HepG2 (cell line): ENCODE data around the gene SLC7A4. TPM values are rescaled to one million over a fixed set of nuclear protein-coding genes. Genes with fewer than 3 reads are reported as not detected.

Source experiments
- ADNP ChIP-seq: sonication (generic); formaldehyde crosslinking; IDR thresholded peaks from 2 replicates; pipeline ENCODE4 v1.4.0; 2020; ENCODE audit warnings: missing genetic modification reagents
- ETV6 ChIP-seq: sonication (generic); formaldehyde crosslinking; conservative IDR thresholded peaks from 2 replicates; pipeline ENCODE4 v1.4.0; 2020; ENCODE audit warnings: missing genetic modification reagents
- GABPA ChIP-seq, 2 experiments: IDR thresholded peaks; 2 replicates each; pipeline ENCODE4 v1.6.1; 2011 to 2016; ENCODE audit warnings: low read depth in 2 of 2, low read length in 1 of 2, missing biosample characterization in 1 of 2, missing genetic modification characterization in 1 of 2
- KDM4B ChIP-seq: sonication (generic); formaldehyde crosslinking; IDR thresholded peaks from 2 replicates; pipeline ENCODE4 v1.4.0; 2020; ENCODE audit warnings: missing genetic modification reagents
- POLR2A ChIP-seq, 2 experiments: IDR thresholded peaks; 2 replicates each; pipeline ENCODE4 v1.6.1; 2011; ENCODE audit warnings: low read depth in 2 of 2, low read length in 2 of 2, mild to moderate bottlenecking in 1 of 2, moderate library complexity in 1 of 2; ENCODE audit not compliant: insufficient read depth in 1 of 2
- STAG1 ChIP-seq: sonication (generic); formaldehyde crosslinking; IDR thresholded peaks from 2 replicates; pipeline ENCODE4 v1.4.0; 2020; ENCODE audit warnings: missing genetic modification reagents
- ZFP41 ChIP-seq: sonication (generic); formaldehyde crosslinking; IDR thresholded peaks from 2 replicates; pipeline ENCODE4 v1.4.0; 2020; ENCODE audit warnings: mild to moderate bottlenecking, missing genetic modification reagents, borderline replicate concordance
- ZIK1 ChIP-seq: sonication (generic); formaldehyde crosslinking; IDR thresholded peaks from 2 replicates; pipeline ENCODE4 v1.5.0; 2020; ENCODE audit warnings: mild to moderate bottlenecking, low read depth, missing genetic modification reagents, borderline replicate concordance
- ZNF136 ChIP-seq: sonication (generic); formaldehyde crosslinking; IDR thresholded peaks from 2 replicates; pipeline ENCODE4 v1.8.1; 2022; ENCODE audit warnings: low read depth, mild to moderate bottlenecking, moderate library complexity, missing genetic modification reagents
- ZNF598 ChIP-seq: sonication (generic); formaldehyde crosslinking; IDR thresholded peaks from 2 replicates; pipeline ENCODE4 v1.5.1; 2020; ENCODE audit warnings: mild to moderate bottlenecking, missing genetic modification reagents, borderline replicate concordance
- ZNF629 ChIP-seq: sonication (generic); formaldehyde crosslinking; conservative IDR thresholded peaks from 2 replicates; pipeline ENCODE4 v1.5.0; 2020; ENCODE audit warnings: missing genetic modification reagents
- ZNF652 ChIP-seq: IDR thresholded peaks from 2 replicates; pipeline ENCODE4 v1.6.1; 2016; ENCODE audit warnings: low read depth, borderline replicate concordance
- ZNF768 ChIP-seq: sonication (generic); formaldehyde crosslinking; IDR thresholded peaks from 2 replicates; pipeline ENCODE4 v1.4.0; 2020; ENCODE audit warnings: missing genetic modification reagents
- polyA plus RNA-seq, 8 experiments: library from polyadenylated mRNA; depleted of rRNA in 3 of 8; stranded (reverse) in 7 of 8; unstranded in 1 of 8; fragments of >200 nt; fragmentation: Illumina TruSeq in 4 of 8; extraction: Trizol in 4 of 8; gene quantifications; 2 replicates each; pipeline versions ENCODE4 v1.2.1 to v1.2.3, GENCODE V29; 2011 to 2016; ENCODE audit warnings: low read depth in 4 of 8, missing spikeins in 1 of 8, mixed read lengths in 1 of 8; ENCODE audit not compliant: insufficient read depth in 1 of 8
- total RNA-seq, 5 experiments: library from RNA; depleted of rRNA; stranded (reverse); fragments of >200 nt; fragmentation: Illumina TruSeq; extraction: Trizol; gene quantifications; 2 replicates each; pipeline ENCODE4 v1.2.3, GENCODE V29; 2016; ENCODE audit warnings: low read depth in 1 of 5
- TF ChIP-seq, protein P1 (sequence below): sonication (generic); formaldehyde crosslinking; IDR thresholded peaks from 2 replicates; pipeline ENCODE4 v1.5.0; 2020; ENCODE audit warnings: mild to moderate bottlenecking, missing genetic modification reagents
- TF ChIP-seq, protein P2 (sequence below): sonication (generic); formaldehyde crosslinking; IDR thresholded peaks from 2 replicates; pipeline ENCODE4 v1.4.0; 2020; ENCODE audit warnings: missing genetic modification reagents, borderline replicate concordance
- TF ChIP-seq, protein P3 (sequence below): sonication (generic); formaldehyde crosslinking; IDR thresholded peaks from 2 replicates; pipeline ENCODE4 v1.8.1; 2023; ENCODE audit warnings: mild to moderate bottlenecking, moderate library complexity, missing genetic modification reagents
- TF ChIP-seq, protein P4 (sequence below): sonication (generic); formaldehyde crosslinking; IDR thresholded peaks from 2 replicates; pipeline ENCODE4 v1.8.1; 2023; ENCODE audit warnings: mild to moderate bottlenecking, missing genetic modification reagents
- TF ChIP-seq, protein P5 (sequence below): fragments of 450-650 bp; IDR thresholded peaks from 2 replicates; pipeline ENCODE4 v1.6.1; 2017
- TF ChIP-seq, protein P6 (sequence below): sonication (generic); formaldehyde crosslinking; IDR thresholded peaks from 2 replicates; pipeline ENCODE4 v1.4.0; 2020; ENCODE audit warnings: mild to moderate bottlenecking, missing genetic modification reagents

The SLC7A4 gene
- total and polyA plus RNA-seq, 2 of the 13 experiments (the other 11 are each of a cell fraction or from before 2014, with no cell fraction given): not detected

DNA sequence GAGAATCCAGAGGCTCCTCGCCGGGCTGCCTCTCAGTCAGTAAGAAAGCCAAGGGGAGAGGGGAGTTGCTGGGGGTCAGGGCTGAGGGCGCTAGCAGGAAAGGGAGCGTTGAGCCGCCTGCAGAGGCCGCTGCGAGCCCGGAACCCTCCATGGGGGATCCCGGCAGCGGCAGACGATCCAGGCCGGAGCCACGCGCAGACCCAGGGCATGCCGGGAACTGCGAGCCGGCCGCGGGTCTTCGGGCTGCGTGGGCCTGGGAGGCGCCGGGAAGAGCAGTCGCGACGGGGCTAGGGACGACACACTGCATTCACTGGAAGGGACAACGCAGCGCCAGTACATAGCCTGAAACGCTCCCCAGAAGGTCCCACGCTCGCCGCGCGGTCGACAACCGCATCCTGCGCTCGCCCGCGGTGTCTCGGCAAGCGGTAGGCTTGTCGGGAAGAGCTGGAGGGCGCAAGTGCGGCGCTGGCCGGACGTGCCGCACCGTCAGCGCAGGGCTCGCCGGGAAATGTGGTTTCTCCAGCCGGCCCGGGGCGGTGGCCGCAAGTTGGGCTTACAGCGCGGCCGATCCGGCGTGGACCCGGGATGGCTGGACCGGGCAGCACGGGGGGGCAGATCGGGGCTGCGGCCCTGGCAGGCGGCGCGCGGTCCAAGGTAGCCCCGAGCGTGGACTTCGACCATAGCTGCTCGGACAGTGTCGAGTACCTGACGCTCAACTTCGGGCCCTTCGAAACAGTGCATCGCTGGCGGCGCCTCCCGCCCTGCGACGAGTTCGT is 50.4 kb downstream of the SLC7A4 start, which contains the start of gene LZTR1 (continued):
- no peak; the same call in 1 of the 2 replicates for TF ChIP-seq ZFP41 (CRISPR knock-in tag)
- TF ChIP-seq, protein P1, sequence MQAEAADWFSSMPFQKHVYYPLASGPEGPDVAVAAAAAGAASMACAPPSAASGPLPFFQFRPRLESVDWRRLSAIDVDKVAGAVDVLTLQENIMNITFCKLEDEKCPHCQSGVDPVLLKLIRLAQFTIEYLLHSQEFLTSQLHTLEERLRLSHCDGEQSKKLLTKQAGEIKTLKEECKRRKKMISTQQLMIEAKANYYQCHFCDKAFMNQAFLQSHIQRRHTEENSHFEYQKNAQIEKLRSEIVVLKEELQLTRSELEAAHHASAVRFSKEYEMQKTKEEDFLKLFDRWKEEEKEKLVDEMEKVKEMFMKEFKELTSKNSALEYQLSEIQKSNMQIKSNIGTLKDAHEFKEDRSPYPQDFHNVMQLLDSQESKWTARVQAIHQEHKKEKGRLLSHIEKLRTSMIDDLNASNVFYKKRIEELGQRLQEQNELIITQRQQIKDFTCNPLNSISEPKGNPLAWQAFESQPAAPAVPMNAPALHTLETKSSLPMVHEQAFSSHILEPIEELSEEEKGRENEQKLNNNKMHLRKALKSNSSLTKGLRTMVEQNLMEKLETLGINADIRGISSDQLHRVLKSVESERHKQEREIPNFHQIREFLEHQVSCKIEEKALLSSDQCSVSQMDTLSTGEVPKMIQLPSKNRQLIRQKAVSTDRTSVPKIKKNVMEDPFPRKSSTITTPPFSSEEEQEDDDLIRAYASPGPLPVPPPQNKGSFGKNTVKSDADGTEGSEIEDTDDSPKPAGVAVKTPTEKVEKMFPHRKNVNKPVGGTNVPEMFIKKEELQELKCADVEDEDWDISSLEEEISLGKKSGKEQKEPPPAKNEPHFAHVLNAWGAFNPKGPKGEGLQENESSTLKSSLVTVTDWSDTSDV: peak; percentile 76; the same call in 1 of the 2 replicates
- TF ChIP-seq ZIK1 (CRISPR knock-in tag): peak; percentile 87; the same call in 1 of the 2 replicates
- TF ChIP-seq GABPA (IDR thresholded peaks at IDR 0.05; ENCODE audit: low read depth, low read length): peak; percentile 73
- TF ChIP-seq GABPA (CRISPR knock-in tag; IDR thresholded peaks at IDR 0.05; ENCODE audit: low read depth): peak; percentile 87
- peak; percentile 72; the same call in 1 of the 2 replicates for TF ChIP-seq ETV6 (CRISPR knock-in tag)
- peak; percentile 95 for TF ChIP-seq ZNF598 (CRISPR knock-in tag)
- TF ChIP-seq, protein P2, sequence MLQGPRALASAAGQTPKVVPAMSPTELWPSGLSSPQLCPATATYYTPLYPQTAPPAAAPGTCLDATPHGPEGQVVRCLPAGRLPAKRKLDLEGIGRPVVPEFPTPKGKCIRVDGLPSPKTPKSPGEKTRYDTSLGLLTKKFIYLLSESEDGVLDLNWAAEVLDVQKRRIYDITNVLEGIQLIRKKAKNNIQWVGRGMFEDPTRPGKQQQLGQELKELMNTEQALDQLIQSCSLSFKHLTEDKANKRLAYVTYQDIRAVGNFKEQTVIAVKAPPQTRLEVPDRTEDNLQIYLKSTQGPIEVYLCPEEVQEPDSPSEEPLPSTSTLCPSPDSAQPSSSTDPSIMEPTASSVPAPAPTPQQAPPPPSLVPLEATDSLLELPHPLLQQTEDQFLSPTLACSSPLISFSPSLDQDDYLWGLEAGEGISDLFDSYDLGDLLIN (CRISPR knock-in tag): peak; percentile 95; the same call in 1 of the 2 replicates
- no peak; the same call in 1 of the 2 replicates for TF ChIP-seq ZNF768 (CRISPR knock-in tag)
- TF ChIP-seq POLR2A (IDR thresholded peaks at IDR 0.05; ENCODE audit: insufficient read depth in 1 of 2, low read depth in 2 of 2, low read length in 2 of 2): peak; percentile 96 to 98
- TF ChIP-seq, protein P3, sequence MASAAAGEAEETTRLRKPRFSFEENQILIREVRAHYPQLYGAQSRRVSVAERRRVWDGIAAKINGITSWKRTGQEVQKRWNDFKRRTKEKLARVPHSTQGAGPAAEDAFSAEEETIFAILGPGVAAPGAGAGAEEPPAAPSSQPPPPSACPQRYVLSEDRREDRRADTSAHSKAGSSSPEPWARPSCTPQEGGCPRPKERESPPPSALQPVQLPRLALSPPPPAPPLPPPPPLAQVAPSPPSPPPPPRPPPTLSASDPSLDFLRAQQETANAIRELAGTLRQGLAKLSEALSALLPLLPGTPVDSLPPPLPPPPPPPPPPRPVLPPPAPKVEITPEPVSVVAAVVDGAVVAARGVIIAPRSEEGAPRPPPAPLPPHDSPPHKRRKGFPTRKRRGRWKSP (CRISPR knock-in tag): peak; percentile 97; the same call in 1 of the 2 replicates
- TF ChIP-seq STAG1 (CRISPR knock-in tag): peak; percentile 50
- TF ChIP-seq ZNF652 (CRISPR knock-in tag): no peak
- TF ChIP-seq, protein P4, sequence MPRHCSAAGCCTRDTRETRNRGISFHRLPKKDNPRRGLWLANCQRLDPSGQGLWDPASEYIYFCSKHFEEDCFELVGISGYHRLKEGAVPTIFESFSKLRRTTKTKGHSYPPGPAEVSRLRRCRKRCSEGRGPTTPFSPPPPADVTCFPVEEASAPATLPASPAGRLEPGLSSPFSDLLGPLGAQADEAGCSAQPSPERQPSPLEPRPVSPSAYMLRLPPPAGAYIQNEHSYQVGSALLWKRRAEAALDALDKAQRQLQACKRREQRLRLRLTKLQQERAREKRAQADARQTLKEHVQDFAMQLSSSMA (CRISPR knock-in tag): peak; percentile 95
- TF ChIP-seq KDM4B: peak; percentile 33; the same call in 1 of the 2 replicates
- TF ChIP-seq ZNF629 (CRISPR knock-in tag): peak; percentile 61; the same call in 1 of the 2 replicates
- TF ChIP-seq ZNF136 (CRISPR knock-in tag): no peak
- TF ChIP-seq, protein P5, sequence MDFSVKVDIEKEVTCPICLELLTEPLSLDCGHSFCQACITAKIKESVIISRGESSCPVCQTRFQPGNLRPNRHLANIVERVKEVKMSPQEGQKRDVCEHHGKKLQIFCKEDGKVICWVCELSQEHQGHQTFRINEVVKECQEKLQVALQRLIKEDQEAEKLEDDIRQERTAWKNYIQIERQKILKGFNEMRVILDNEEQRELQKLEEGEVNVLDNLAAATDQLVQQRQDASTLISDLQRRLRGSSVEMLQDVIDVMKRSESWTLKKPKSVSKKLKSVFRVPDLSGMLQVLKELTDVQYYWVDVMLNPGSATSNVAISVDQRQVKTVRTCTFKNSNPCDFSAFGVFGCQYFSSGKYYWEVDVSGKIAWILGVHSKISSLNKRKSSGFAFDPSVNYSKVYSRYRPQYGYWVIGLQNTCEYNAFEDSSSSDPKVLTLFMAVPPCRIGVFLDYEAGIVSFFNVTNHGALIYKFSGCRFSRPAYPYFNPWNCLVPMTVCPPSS: no peak
- TF ChIP-seq, protein P6, sequence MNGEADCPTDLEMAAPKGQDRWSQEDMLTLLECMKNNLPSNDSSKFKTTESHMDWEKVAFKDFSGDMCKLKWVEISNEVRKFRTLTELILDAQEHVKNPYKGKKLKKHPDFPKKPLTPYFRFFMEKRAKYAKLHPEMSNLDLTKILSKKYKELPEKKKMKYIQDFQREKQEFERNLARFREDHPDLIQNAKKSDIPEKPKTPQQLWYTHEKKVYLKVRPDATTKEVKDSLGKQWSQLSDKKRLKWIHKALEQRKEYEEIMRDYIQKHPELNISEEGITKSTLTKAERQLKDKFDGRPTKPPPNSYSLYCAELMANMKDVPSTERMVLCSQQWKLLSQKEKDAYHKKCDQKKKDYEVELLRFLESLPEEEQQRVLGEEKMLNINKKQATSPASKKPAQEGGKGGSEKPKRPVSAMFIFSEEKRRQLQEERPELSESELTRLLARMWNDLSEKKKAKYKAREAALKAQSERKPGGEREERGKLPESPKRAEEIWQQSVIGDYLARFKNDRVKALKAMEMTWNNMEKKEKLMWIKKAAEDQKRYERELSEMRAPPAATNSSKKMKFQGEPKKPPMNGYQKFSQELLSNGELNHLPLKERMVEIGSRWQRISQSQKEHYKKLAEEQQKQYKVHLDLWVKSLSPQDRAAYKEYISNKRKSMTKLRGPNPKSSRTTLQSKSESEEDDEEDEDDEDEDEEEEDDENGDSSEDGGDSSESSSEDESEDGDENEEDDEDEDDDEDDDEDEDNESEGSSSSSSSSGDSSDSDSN (CRISPR knock-in tag): peak; percentile 86
- TF ChIP-seq ADNP (CRISPR knock-in tag): no peak
